Stimulated activated CD8-positive, alpha-beta memory T cell treated with anti-CD3 and anti-CD28 coated beads, Interleukin-15, amount 100 ng/mL, for 48 hours (primary cell): Measurements from ENCODE around the gene GPR171.
"Not testable (repeated sequence)": the region's sequence is repeated elsewhere in the genome, so short reads cannot be mapped to it uniquely, and the experiment has no call there.

Experiments used
- DNase-seq, 2 donors: peaks; one replicate each; pipeline ENCODE4 v3.0.0-alpha.2; 2020; ENCODE audit warnings: low read depth in 2 of 2

Gene GPR171

GRCh38 chr3:151203051-151203420 lies at the start of gene GPR171:
Gene GPR171 (minus strand): TSS chr3:151203216. CDS start chr3:151199386, 3,830 bp downstream.
- DNase-seq: peak; percentile 45 to 54

GRCh38 chr3:151248772-151249337 lies 45.8 kb upstream of the GPR171 start:
- DNase-seq: no peak

GRCh38 chr3:151242006-151242405 lies 39.0 kb upstream of the GPR171 start:
- not testable (repeated sequence) for DNase-seq

GRCh38 chr3:151236736-151237135 lies 33.7 kb upstream of the GPR171 start:
- DNase-seq: no peak

- DNase-seq: no peak
These were observed 33.3 kb upstream of the GPR171 start for GRCh38 chr3:151236316-151236715.

GRCh38 chr3:151234825-151235224 lies 31.8 kb upstream of the GPR171 start:
- no peak for DNase-seq

GRCh38 chr3:151232991-151233390 lies 30.0 kb upstream of the GPR171 start:
- no peak for DNase-seq

- not testable (repeated sequence) for DNase-seq
These were observed 29.4 kb upstream of the GPR171 start for GRCh38 chr3:151232403-151232802.

GRCh38 chr3:151230646-151231045 lies 27.6 kb upstream of the GPR171 start:
- DNase-seq: no peak

- DNase-seq: no peak
These were observed 25.6 kb upstream of the GPR171 start for GRCh38 chr3:151228666-151229040.

GRCh38 chr3:151227807-151228665 lies 25.0 kb upstream of the GPR171 start:
- DNase-seq: peak; percentile 58 to 64

- no peak for DNase-seq
These were observed 24.3 kb upstream of the GPR171 start for GRCh38 chr3:151227266-151227806.

GRCh38 chr3:151226825-151227224 lies 23.8 kb upstream of the GPR171 start:
- no peak for DNase-seq

GRCh38 chr3:151226088-151226563 lies 23.1 kb upstream of the GPR171 start:
- DNase-seq: no peak

- DNase-seq: no peak
These were observed 22.3 kb upstream of the GPR171 start for GRCh38 chr3:151225040-151225975.

GRCh38 chr3:151224268-151224866 lies 21.4 kb upstream of the GPR171 start:
- no peak for DNase-seq

GRCh38 chr3:151219056-151219455 lies 16.0 kb upstream of the GPR171 start:
- DNase-seq: no peak

- no peak for DNase-seq
These were observed 15.1 kb upstream of the GPR171 start for GRCh38 chr3:151218136-151218535.

- no peak for DNase-seq
These were observed 13.9 kb upstream of the GPR171 start for GRCh38 chr3:151216641-151217607.

- no peak for DNase-seq
These were observed 11.4 kb upstream of the GPR171 start for GRCh38 chr3:151214459-151214858.
